Measurements from ENCODE around the gene HIF3A. TPM values are rescaled to one million over a fixed set of nuclear protein-coding genes. Genes with fewer than 3 reads are reported as not detected.

HIF3A gene
- total RNA-seq, 3 donors from 2014 or later, result 4.9 to 96.1 (median 19.0) TPM

- intact Hi-C loops (cut with DNase I, micrococcal nuclease), result no loop called here
- DNase-seq, result peak in 1 of 3 donors; percentile 25
- H3K4me3 ChIP-seq, result no peak overlapping the region
- H3K36me3 ChIP-seq (ENCODE audit: low read depth), result no peaks in the 10 kb centered on the region
- no peak for ATAC-seq
- H3K4me1 ChIP-seq (ENCODE audit: low read depth), result no peaks in the 10 kb centered on the region
- no peaks in the 10 kb centered on the region for H3K9me3 ChIP-seq
- TF ChIP-seq, protein P1, sequence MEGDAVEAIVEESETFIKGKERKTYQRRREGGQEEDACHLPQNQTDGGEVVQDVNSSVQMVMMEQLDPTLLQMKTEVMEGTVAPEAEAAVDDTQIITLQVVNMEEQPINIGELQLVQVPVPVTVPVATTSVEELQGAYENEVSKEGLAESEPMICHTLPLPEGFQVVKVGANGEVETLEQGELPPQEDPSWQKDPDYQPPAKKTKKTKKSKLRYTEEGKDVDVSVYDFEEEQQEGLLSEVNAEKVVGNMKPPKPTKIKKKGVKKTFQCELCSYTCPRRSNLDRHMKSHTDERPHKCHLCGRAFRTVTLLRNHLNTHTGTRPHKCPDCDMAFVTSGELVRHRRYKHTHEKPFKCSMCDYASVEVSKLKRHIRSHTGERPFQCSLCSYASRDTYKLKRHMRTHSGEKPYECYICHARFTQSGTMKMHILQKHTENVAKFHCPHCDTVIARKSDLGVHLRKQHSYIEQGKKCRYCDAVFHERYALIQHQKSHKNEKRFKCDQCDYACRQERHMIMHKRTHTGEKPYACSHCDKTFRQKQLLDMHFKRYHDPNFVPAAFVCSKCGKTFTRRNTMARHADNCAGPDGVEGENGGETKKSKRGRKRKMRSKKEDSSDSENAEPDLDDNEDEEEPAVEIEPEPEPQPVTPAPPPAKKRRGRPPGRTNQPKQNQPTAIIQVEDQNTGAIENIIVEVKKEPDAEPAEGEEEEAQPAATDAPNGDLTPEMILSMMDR (IDR thresholded peaks at IDR 0.05), result no peak
Observed at GRCh38 chr19:46391296-46392251, 94.7 kb downstream of the HIF3A start.

DNA sequence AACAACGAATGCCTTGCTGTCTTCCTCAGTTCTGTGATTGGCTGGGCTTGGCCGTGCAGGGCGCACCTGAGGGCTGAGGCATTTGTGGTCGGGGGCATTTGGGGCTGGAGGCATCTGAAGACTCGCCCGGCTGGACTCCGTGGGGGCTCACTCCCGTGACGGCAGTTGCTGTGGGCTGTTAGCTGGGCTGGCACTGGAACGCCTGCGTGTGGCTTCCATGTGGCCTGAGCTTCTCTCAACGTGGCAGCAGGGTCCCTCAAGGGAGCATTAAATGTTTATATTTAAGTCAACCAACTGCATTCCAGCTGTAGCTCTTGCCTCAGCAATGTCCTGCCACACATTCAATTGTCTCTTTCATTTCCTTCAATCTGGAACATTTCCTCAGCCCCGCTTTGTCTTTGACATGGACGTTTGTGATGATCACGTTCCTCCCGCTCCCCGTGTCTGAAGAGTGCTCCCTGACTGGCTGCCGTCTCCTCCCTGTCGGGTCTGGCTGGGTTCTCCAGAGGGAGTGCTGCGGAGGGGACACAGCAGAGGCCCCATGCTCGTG is 95.5 kb downstream of the HIF3A start:
- Histone ChIP-seq H3K36me3 (ENCODE audit: low read depth) (no peaks in the 10 kb centered on the region), H3K4me1 (ENCODE audit: low read depth) (no peaks in the 10 kb centered on the region), H3K9me3 (no peaks in the 10 kb centered on the region), H3K4me3 (no peak overlapping the region)
- TF ChIP-seq, protein P1 (IDR thresholded peaks at IDR 0.05), result no peak
- intact Hi-C loops (cut with DNase I, micrococcal nuclease), result no loop called here
- DNase-seq (peak in 2 of 3 donors; percentile 21 to 50), ATAC-seq (no peak)

GRCh38 chr19:46392837-46393236 is 96.0 kb downstream of the HIF3A start:
- TF ChIP-seq, protein P1 (IDR thresholded peaks at IDR 0.05), result no peak
- ATAC-seq (no peak), DNase-seq (no peak)
- Histone ChIP-seq H3K9me3 (no peaks in the 10 kb centered on the region), H3K4me3 (no peak overlapping the region), H3K4me1 (ENCODE audit: low read depth) (no peaks in the 10 kb centered on the region), H3K36me3 (ENCODE audit: low read depth) (no peaks in the 10 kb centered on the region)
- intact Hi-C loops (cut with DNase I, micrococcal nuclease), result no loop called here

Other genes with a start within 250 kb of the HIF3A start
- not detected for gene IGFL3, start 172.4 kb upstream of the HIF3A start, total RNA-seq
- gene IGFL2, start 148.8 kb upstream of the HIF3A start, total RNA-seq, result under 1 TPM in 2 of 3 donors, not detected in 1; 0.38 to 0.53 TPM
- not detected for gene IGFL1, start 67.3 kb upstream of the HIF3A start, total RNA-seq
- gene PPP5C, start 50.0 kb downstream of the HIF3A start, total RNA-seq, result 10 to 100 TPM; 55.3 to 71.6 (median 59.4) TPM
- 1 to 10 TPM in 2 of 3 donors, under 1 TPM in 1; 0.75 to 3.4 (median 1.7) TPM for gene CCDC8, start 116.5 kb downstream of the HIF3A start, total RNA-seq
- under 1 TPM in 1 of 3 donors, not detected in 2; 0.57 TPM for gene PNMA8C, start 131.9 kb downstream of the HIF3A start, total RNA-seq
- 1 to 10 TPM in 1 of 3 donors, under 1 TPM in 2; 0.20 to 3.2 (median 0.80) TPM for gene PNMA8A, start 174.5 kb downstream of the HIF3A start, total RNA-seq
- gene PNMA8B, start 198.8 kb downstream of the HIF3A start, total RNA-seq, result 1 to 10 TPM in 1 of 3 donors, under 1 TPM in 2; 0.12 to 2.3 (median 0.36) TPM

Measured in mucosa of descending colon (tissue), 3 donors.